Panc1 (cell line): Measurements from ENCODE around the gene ADRB1. TPM values are rescaled to one million over a fixed set of nuclear protein-coding genes. Genes with fewer than 3 reads are reported as not detected.

ENCODE experiments used
- ATAC-seq: fragments of 200-7000 bp; cut with Tn5 transposase; 2 replicates; pipeline ENCODE4 v1.9.1; 2020; ENCODE audit warnings: mild to moderate bottlenecking, moderate library complexity
- BruUV-seq: library from RNA; stranded (reverse); fragments of 400-500 nt; replicated peaks from 2 replicates; lab custom pipeline; 2021; lab: Mats Ljungman, UMichigan
- CTCF ChIA-PET: fragments of 300-600 bp; sonication (Branson Sonifier 250); formaldehyde crosslinking; loops from one replicate; lab custom pipeline; 2022; ENCODE audit warnings: antibody characterized with exemption; lab: Charles Lee
- POLR2A ChIA-PET: fragments of 300-600 bp; sonication (Branson Sonifier 250); formaldehyde crosslinking; loops from one replicate; lab custom pipeline; 2022; ENCODE audit warnings: antibody characterized with exemption; lab: Charles Lee
- DNase-seq: peaks from one replicate; pipeline ENCODE4 v3.0.0-alpha.2; 2010; ENCODE audit warnings: low read depth, low spot score
- H3K27ac ChIP-seq: 2 replicates; pipeline ENCODE4 v1.5.1; 2011; ENCODE audit warnings: mild to moderate bottlenecking, low read length, inconsistent platforms
- H3K27me3 ChIP-seq: fragments of 200-500 bp; sonication (Bioruptor generic); 2 replicates; pipeline ENCODE4 v1.6.0; 2014; ENCODE audit warnings: low read length, inconsistent platforms; ENCODE audit not compliant: control insufficient read depth, insufficient read depth
- H3K36me3 ChIP-seq: fragments of 200-500 bp; sonication (Bioruptor generic); 2 replicates; pipeline ENCODE4 v1.5.1; 2014; ENCODE audit warnings: inconsistent platforms, mild to moderate bottlenecking, low read length, moderate library complexity; ENCODE audit not compliant: control insufficient read depth, insufficient read depth
- H3K4me1 ChIP-seq: 2 replicates; pipeline ENCODE4 v1.5.1; 2011; ENCODE audit warnings: inconsistent platforms, mild to moderate bottlenecking, low read length, moderate library complexity; ENCODE audit not compliant: control insufficient read depth, insufficient read depth
- H3K4me3 ChIP-seq, 2 experiments: 2 replicates each; pipeline ENCODE4 v1.5.1; 2011 to 2012; ENCODE audit warnings: low read depth in 2 of 2, low read length in 2 of 2, mild to moderate bottlenecking in 2 of 2, inconsistent platforms in 1 of 2, moderate library complexity in 1 of 2
- H3K9me3 ChIP-seq: fragments of 200-500 bp; sonication (Bioruptor generic); 2 replicates; pipeline ENCODE4 v1.5.1; 2014; ENCODE audit warnings: low read depth, mild to moderate bottlenecking, inconsistent platforms, low read length, moderate library complexity; ENCODE audit not compliant: control insufficient read depth, insufficient read depth
- POLR2AphosphoS5 ChIP-seq: IDR thresholded peaks from 2 replicates; pipeline ENCODE4 v1.6.1; 2012; ENCODE audit warnings: mild to moderate bottlenecking, low read depth, low read length, moderate library complexity
- SIN3A ChIP-seq: IDR thresholded peaks from 2 replicates; pipeline ENCODE4 v1.6.1; 2012; ENCODE audit warnings: low read depth, mild to moderate bottlenecking, low read length, moderate library complexity, borderline replicate concordance; ENCODE audit not compliant: insufficient read depth
- TCF7L2 ChIP-seq: IDR thresholded peaks from 2 replicates; pipeline ENCODE4 v1.6.1; 2011; ENCODE audit warnings: mild to moderate bottlenecking, low read depth, low read length, inconsistent platforms
- in situ Hi-C: cut with HindIII; loops from 2 replicates; pipeline ENCODE4 v1.10.0; 2016; ENCODE audit warnings: low sequenced_read_pairs, low pct_unique_long_range_greater_than_20kb
- intact Hi-C: fragments of 100-400 bp; cut with micrococcal nuclease; formaldehyde crosslinking; loops from one replicate; pipeline ENCODE4 v1.10.0; 2022; ENCODE audit not compliant: unreplicated experiment
- total RNA-seq: library from RNA; stranded (reverse); gene quantifications from one replicate; pipeline ENCODE4 v1.2.1, GENCODE V29; 2021; ENCODE audit not compliant: unreplicated experiment
- TF ChIP-seq, protein P1 (sequence below), 2 experiments: IDR thresholded peaks; 2 replicates each; pipeline ENCODE4 v1.6.1; 2011 to 2012; ENCODE audit warnings: low read depth in 2 of 2, control low read depth in 1 of 2, low read length in 1 of 2, mild to moderate bottlenecking in 1 of 2, moderate library complexity in 1 of 2; ENCODE audit not compliant: insufficient read depth in 1 of 2
- TF ChIP-seq, protein P2 (sequence below): fragments of 450-650 bp; IDR thresholded peaks from 2 replicates; pipeline ENCODE4 v1.5.1; 2017; ENCODE audit warnings: mild to moderate bottlenecking

Gene ADRB1
- total RNA-seq, 1 experiment from 2014 or later, result 12.9 TPM

DNA sequence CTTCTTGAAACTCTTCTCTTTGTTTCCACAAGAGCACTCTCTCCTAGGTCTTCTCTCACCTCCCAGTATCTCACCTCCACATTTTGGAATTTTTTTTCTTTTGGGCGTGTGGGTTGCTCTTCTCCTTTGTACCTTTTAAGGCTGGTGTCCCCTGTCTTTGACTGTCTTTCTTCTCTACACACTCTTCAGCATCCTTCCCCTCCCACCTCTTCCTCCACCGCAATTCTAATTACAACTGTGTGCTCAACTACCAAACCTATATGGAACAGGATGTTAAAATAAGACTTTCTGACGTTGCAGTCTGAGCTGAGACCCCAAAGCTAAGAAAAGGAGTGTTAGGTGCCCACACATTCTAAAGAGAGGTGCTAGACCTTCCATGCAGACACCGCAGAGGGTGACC lies 14.0 kb upstream of the ADRB1 start:
- ChIA-PET CTCF (no interaction called here), POLR2A (interaction anchor here (0.7 kb wide), 1 partner anchor 40 kb away, joined by 3 read pairs; no protein-coding TSS in a partner anchor)
- DNase-seq, result no peak
- BruUV-seq, result no TSS peak
- H3K27ac ChIP-seq, result peak overlapping the region; percentile 5; the same call in 1 of the 2 replicates
- no peaks in the 10 kb centered on the region for H3K9me3 ChIP-seq
- no peaks in the 10 kb centered on the region for H3K27me3 ChIP-seq
- H3K4me1 ChIP-seq, result peaks cover 27% of the 10 kb centered on the region
- intact Hi-C loops (no loop called here), in situ Hi-C loops (no loop called here)
- TF ChIP-seq, protein P1, sequence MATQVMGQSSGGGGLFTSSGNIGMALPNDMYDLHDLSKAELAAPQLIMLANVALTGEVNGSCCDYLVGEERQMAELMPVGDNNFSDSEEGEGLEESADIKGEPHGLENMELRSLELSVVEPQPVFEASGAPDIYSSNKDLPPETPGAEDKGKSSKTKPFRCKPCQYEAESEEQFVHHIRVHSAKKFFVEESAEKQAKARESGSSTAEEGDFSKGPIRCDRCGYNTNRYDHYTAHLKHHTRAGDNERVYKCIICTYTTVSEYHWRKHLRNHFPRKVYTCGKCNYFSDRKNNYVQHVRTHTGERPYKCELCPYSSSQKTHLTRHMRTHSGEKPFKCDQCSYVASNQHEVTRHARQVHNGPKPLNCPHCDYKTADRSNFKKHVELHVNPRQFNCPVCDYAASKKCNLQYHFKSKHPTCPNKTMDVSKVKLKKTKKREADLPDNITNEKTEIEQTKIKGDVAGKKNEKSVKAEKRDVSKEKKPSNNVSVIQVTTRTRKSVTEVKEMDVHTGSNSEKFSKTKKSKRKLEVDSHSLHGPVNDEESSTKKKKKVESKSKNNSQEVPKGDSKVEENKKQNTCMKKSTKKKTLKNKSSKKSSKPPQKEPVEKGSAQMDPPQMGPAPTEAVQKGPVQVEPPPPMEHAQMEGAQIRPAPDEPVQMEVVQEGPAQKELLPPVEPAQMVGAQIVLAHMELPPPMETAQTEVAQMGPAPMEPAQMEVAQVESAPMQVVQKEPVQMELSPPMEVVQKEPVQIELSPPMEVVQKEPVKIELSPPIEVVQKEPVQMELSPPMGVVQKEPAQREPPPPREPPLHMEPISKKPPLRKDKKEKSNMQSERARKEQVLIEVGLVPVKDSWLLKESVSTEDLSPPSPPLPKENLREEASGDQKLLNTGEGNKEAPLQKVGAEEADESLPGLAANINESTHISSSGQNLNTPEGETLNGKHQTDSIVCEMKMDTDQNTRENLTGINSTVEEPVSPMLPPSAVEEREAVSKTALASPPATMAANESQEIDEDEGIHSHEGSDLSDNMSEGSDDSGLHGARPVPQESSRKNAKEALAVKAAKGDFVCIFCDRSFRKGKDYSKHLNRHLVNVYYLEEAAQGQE (IDR thresholded peaks at IDR 0.05; ENCODE audit: insufficient read depth in 1 of 2, low read depth in 2 of 2, low read length in 1 of 2), result no peak
- TF ChIP-seq, protein P2, sequence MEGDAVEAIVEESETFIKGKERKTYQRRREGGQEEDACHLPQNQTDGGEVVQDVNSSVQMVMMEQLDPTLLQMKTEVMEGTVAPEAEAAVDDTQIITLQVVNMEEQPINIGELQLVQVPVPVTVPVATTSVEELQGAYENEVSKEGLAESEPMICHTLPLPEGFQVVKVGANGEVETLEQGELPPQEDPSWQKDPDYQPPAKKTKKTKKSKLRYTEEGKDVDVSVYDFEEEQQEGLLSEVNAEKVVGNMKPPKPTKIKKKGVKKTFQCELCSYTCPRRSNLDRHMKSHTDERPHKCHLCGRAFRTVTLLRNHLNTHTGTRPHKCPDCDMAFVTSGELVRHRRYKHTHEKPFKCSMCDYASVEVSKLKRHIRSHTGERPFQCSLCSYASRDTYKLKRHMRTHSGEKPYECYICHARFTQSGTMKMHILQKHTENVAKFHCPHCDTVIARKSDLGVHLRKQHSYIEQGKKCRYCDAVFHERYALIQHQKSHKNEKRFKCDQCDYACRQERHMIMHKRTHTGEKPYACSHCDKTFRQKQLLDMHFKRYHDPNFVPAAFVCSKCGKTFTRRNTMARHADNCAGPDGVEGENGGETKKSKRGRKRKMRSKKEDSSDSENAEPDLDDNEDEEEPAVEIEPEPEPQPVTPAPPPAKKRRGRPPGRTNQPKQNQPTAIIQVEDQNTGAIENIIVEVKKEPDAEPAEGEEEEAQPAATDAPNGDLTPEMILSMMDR, result no peak
- no peak for TF ChIP-seq POLR2AphosphoS5
- no peak for TF ChIP-seq TCF7L2
- no peak for TF ChIP-seq SIN3A
- ATAC-seq, result no peak
- no peak overlapping the region for H3K4me3 ChIP-seq
- H3K36me3 ChIP-seq, result no peaks in the 10 kb centered on the region

DNA sequence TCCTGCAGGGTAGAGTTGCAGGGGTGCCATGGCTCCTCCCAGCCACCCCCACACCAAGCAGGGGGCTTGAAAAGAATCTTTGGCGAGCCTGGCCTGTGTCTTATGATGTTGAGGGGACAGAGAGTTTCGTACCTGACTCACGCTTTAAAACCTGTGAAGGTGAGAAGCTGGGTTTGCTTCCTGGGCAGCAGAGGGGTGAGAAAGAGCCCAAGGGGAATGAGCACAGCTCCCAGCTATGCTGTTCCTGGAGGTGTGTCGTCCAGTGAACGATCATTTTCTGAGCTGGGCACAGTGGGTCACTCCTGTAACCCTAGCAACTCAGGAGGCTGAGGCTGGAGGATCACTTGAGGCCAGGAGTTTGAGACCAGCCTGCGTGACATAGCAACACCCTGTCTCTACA lies 13.5 kb upstream of the ADRB1 start:
- TF ChIP-seq, protein P1 (IDR thresholded peaks at IDR 0.05; ENCODE audit: insufficient read depth in 1 of 2, low read depth in 2 of 2, low read length in 1 of 2), result no peak
- TF ChIP-seq POLR2AphosphoS5, result no peak
- TF ChIP-seq, protein P2, result no peak
- ATAC-seq (no peak), DNase-seq (no peak)
- intact Hi-C loops (no loop called here), in situ Hi-C loops (no loop called here)
- ChIA-PET POLR2A (interaction anchor here (0.7 kb wide), 1 partner anchor 39 kb away, joined by 3 read pairs; no protein-coding TSS in a partner anchor), CTCF (no interaction called here)
- no peaks in the 10 kb centered on the region for H3K27me3 ChIP-seq
- BruUV-seq, result no TSS peak
- H3K4me3 ChIP-seq, result no peak overlapping the region
- H3K27ac ChIP-seq, result peak overlapping the region; percentile 5; the same call in 1 of the 2 replicates
- H3K4me1 ChIP-seq, result peaks cover 27% of the 10 kb centered on the region
- H3K9me3 ChIP-seq, result no peaks in the 10 kb centered on the region
- H3K36me3 ChIP-seq, result no peaks in the 10 kb centered on the region
